Measurements from ENCODE around the gene MDFIC.

The MDFIC gene

DNA sequence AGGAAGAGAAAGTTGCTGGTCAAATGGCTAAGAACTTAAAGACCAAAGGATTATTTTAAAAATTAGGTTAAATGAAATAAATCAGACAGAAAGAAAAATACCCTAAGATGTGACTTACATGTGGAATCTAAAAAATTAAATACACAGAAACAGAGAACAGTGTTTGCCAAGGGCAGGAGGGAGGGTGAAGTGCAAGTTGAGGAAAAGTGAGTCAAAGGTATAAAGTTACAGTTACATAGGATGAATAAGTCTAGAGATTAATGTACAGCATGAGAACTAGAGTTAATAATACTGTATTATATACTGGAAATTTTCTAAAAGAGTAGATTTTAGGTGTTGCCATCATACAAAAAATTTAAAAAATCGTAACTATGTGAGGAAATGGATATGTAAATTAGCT, 146.3 kb downstream of the MDFIC start:
- no peaks in the 10 kb centered on the region for H3K9me3 ChIP-seq (ENCODE audit: control insufficient read depth in 2 of 2, low read length in 2 of 2)
- no peaks in the 10 kb centered on the region for H3K4me1 ChIP-seq (ENCODE audit: control insufficient read depth in 2 of 2, insufficient read depth in 2 of 2, low read length in 2 of 2)
- H3K4me3 ChIP-seq (ENCODE audit: low read length in 2 of 2) = no peak overlapping the region
- no peak overlapping the region for H3K27ac ChIP-seq (ENCODE audit: low read depth in 2 of 2, low read length in 2 of 2)
- no peaks in the 10 kb centered on the region for H3K36me3 ChIP-seq (ENCODE audit: control insufficient read depth in 2 of 2, insufficient read depth in 2 of 2, low read length in 2 of 2)
- no peaks in the 10 kb centered on the region for H3K27me3 ChIP-seq (ENCODE audit: control insufficient read depth in 2 of 2, insufficient read depth in 2 of 2, low read length in 2 of 2)
- H3K9ac ChIP-seq (ENCODE audit: low read depth in 1 of 2, low read length in 2 of 2) = no peak overlapping the region
